ENCODE measurements around the gene APP.
"Not testable (repeated sequence)": the region's sequence is repeated elsewhere in the genome, so short reads cannot be mapped to it uniquely, and the experiment has no call there.

Gene APP

GRCh38 chr21:26107429-26107828 lies 63.1 kb downstream of the APP start:
- intact Hi-C loops (cut with DNase I), result no loop called here
- DNase-seq, result no peak

GRCh38 chr21:26106562-26106961 lies 64.0 kb downstream of the APP start:
- intact Hi-C loops (cut with DNase I), result no loop called here
- DNase-seq, result no peak

- DNase-seq, result no peak
- intact Hi-C loops (cut with DNase I), result no loop called here
Observed at GRCh38 chr21:26105819-26106218, 64.8 kb downstream of the APP start.

GRCh38 chr21:26100573-26100972 lies 70.0 kb downstream of the APP start:
- intact Hi-C loops (cut with DNase I), result no loop called here

GRCh38 chr21:26099610-26100219 lies 70.9 kb downstream of the APP start:
- intact Hi-C loops (cut with DNase I), result no loop called here
- DNase-seq, result peak in 1 of 10 donors; percentile 71

More at GRCh38 chr21:26100573-26100972, 70.0 kb downstream of the APP start:
- DNase-seq, result no peak

GRCh38 chr21:26098772-26099397 lies 71.7 kb downstream of the APP start:
- intact Hi-C loops (cut with DNase I), result no loop called here
- no peak for DNase-seq

- intact Hi-C loops (cut with DNase I), result no loop called here
- DNase-seq, result no peak
Observed at GRCh38 chr21:26097475-26097874, 73.1 kb downstream of the APP start.

- intact Hi-C loops (cut with DNase I), result no loop called here
- no peak for DNase-seq
Observed at GRCh38 chr21:26096494-26097371, 73.8 kb downstream of the APP start.

GRCh38 chr21:26095131-26095530 lies 75.4 kb downstream of the APP start:
- intact Hi-C loops (cut with DNase I), result no loop called here
- DNase-seq, result no peak

GRCh38 chr21:26093122-26093521 lies 77.4 kb downstream of the APP start:
- intact Hi-C loops (cut with DNase I), result no loop called here
- no peak for DNase-seq

GRCh38 chr21:26091480-26092018 lies 79.0 kb downstream of the APP start:
- no peak for DNase-seq
- intact Hi-C loops (cut with DNase I), result no loop called here

- no peak for DNase-seq
- intact Hi-C loops (cut with DNase I), result no loop called here
Observed at GRCh38 chr21:26089730-26090129, 80.8 kb downstream of the APP start.

- intact Hi-C loops (cut with DNase I), result no loop called here
- no peak for DNase-seq
Observed at GRCh38 chr21:26087223-26087918, 83.2 kb downstream of the APP start.

- intact Hi-C loops (cut with DNase I), result no loop called here
Observed at GRCh38 chr21:26085882-26086281, 84.7 kb downstream of the APP start.

GRCh38 chr21:26085127-26085526 lies 85.4 kb downstream of the APP start:
- no peak for DNase-seq
- intact Hi-C loops (cut with DNase I), result no loop called here

More at GRCh38 chr21:26085882-26086281, 84.7 kb downstream of the APP start:
- no peak for DNase-seq

GRCh38 chr21:26082549-26082948 lies 88.0 kb downstream of the APP start:
- intact Hi-C loops (cut with DNase I), result no loop called here

GRCh38 chr21:26081175-26081760 lies 89.3 kb downstream of the APP start:
- not testable (repeated sequence) for DNase-seq

More at GRCh38 chr21:26082549-26082948, 88.0 kb downstream of the APP start:
- no peak for DNase-seq

GRCh38 chr21:26080211-26080610 lies 90.4 kb downstream of the APP start:
- intact Hi-C loops (cut with DNase I), result no loop called here
- DNase-seq, result no peak

More at GRCh38 chr21:26081175-26081760, 89.3 kb downstream of the APP start:
- intact Hi-C loops (cut with DNase I), result not testable (repeated sequence)

- intact Hi-C loops (cut with DNase I), result no loop called here
- no peak for DNase-seq
Observed at GRCh38 chr21:26079366-26079765, 91.2 kb downstream of the APP start.

- intact Hi-C loops (cut with DNase I), result no loop called here
- DNase-seq, result peak in 3 of 10 donors; percentile 31 to 87 (median 34)
Observed at GRCh38 chr21:26077521-26077920, 93.0 kb downstream of the APP start.

Data from posterior cingulate gyrus (tissue), 11 donors.